Memory B cell (primary cell): Measurements from ENCODE around the gene UBL4A.

Source experiments
- ATAC-seq: fragments of 150-1000 bp; cut with Tn5 transposase; 2 replicates; pipeline ENCODE4 v1.10.0; 2021; ENCODE audit warnings: low read depth, mild to moderate bottlenecking, moderate library complexity
- DNase-seq, 2 donors: peaks; one replicate each; pipeline ENCODE4 v3.0.0; 2022; ENCODE audit warnings: low spot score in 2 of 2
- H3K27ac Mint-ChIP-seq: one replicate; pipeline ENCODE4 v1.8.0; 2022; ENCODE audit warnings: mild to moderate bottlenecking, moderate library complexity, mixed read lengths
- H3K27me3 Mint-ChIP-seq: one replicate; pipeline ENCODE4 v1.8.0; 2022; ENCODE audit warnings: mixed read lengths
- H3K36me3 Mint-ChIP-seq: one replicate; pipeline ENCODE4 v1.8.0; 2022; ENCODE audit warnings: mild to moderate bottlenecking, mixed read lengths
- H3K4me1 Mint-ChIP-seq: one replicate; pipeline ENCODE4 v1.8.0; 2022; ENCODE audit warnings: mixed read lengths
- H3K4me3 Mint-ChIP-seq: one replicate; pipeline ENCODE4 v1.8.0; 2022; ENCODE audit warnings: mild to moderate bottlenecking, moderate library complexity, mixed read lengths
- H3K9me3 Mint-ChIP-seq: one replicate; pipeline ENCODE4 v1.8.0; 2022; ENCODE audit warnings: mixed read lengths

The UBL4A gene

DNA sequence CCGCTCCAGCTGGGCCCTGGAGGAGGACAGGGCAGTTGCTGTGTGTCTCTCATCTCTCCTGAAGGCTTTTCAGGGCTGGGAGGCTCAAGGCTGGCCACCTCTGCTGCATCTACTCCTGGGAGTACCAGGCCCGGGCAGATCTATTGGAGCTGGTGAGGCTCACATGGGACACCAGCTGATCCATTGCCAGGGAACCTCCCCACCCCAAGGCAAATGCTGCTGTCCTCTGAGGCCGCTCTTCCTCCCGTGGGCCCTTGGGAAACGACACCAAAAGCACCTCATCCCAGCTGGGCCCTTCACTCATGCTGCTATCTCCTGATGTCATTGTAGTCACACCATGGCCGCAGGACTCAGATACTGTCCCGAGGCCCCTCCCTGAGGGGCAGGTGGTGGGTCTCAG, 3.6 kb downstream of the UBL4A start:
- H3K27ac Mint-ChIP-seq: no peak overlapping the region
- peaks cover 16% of the 10 kb centered on the region for H3K4me1 Mint-ChIP-seq
- H3K36me3 Mint-ChIP-seq: peaks cover under 1% of the 10 kb centered on the region
- ATAC-seq (no peak), DNase-seq (no peak)
- H3K4me3 Mint-ChIP-seq: no peak overlapping the region
- H3K9me3 Mint-ChIP-seq: no peaks in the 10 kb centered on the region
- H3K27me3 Mint-ChIP-seq: no peaks in the 10 kb centered on the region

DNA sequence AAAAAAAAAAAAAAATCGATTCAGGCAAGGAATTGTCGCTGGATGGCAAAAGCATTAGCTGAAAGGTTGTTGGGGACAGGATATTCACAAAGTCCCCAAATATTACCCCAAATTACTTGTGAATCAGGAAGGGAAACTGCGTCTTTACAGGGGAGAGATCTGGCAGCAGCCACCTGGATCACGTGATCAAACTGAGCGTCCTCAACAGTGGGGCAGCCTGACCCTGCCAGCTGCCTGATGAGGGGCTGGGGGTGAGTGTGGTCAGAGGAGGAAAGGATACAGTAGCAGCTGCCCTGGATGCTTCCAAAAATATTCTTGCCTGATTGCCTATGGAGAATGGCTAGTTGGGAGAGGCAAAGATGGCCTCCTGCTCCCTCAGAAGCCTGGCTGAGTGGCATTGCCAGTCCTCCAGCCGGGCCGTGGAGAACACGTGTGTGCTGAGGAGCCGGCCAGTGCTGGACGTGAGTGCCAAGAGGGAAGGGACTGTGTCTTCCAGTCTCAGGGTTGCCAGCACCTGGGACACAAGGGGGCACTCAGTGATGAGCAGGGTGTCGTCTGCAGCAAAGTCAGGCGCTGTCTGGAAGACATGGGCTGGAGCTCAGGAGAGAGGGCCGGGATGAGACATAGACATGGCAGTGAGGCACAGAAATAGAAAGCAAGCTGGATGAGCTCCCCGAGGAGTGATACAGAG, 4.4 kb downstream of the UBL4A start:
- H3K4me1 Mint-ChIP-seq: peaks cover 16% of the 10 kb centered on the region
- H3K9me3 Mint-ChIP-seq: no peaks in the 10 kb centered on the region
- H3K27me3 Mint-ChIP-seq: no peaks in the 10 kb centered on the region
- ATAC-seq: no peak
- H3K27ac Mint-ChIP-seq: peak overlapping the region; percentile 77
- DNase-seq: no peak
- H3K36me3 Mint-ChIP-seq: no peaks in the 10 kb centered on the region
- peak overlapping the region; percentile 11 for H3K4me3 Mint-ChIP-seq

DNA sequence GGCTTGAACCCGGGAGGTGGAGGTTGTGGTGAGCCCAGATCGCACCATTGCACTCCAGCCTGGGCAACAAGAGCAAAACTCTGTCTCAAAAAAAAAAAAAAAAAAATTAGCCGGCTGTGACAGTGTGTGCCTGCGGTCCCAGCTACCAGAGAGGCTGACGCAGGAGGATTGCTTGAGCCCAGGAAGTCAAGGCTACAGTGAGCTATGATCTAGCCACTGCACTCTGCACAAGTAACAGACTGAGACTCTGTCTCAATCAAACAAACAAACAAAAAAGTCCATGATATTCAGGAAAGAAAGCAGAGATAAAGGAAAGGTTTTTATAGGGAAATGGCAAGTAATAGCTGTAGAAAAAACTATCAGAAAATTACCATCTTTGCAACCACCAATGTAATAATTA, 5.2 kb downstream of the UBL4A start:
- ATAC-seq: no peak
- H3K4me1 Mint-ChIP-seq: peaks cover 16% of the 10 kb centered on the region
- H3K36me3 Mint-ChIP-seq: no peaks in the 10 kb centered on the region
- peak overlapping the region; percentile 32 for H3K4me3 Mint-ChIP-seq
- H3K9me3 Mint-ChIP-seq: no peaks in the 10 kb centered on the region
- no peak for DNase-seq
- peak overlapping the region; percentile 68 for H3K27ac Mint-ChIP-seq
- no peaks in the 10 kb centered on the region for H3K27me3 Mint-ChIP-seq

DNA sequence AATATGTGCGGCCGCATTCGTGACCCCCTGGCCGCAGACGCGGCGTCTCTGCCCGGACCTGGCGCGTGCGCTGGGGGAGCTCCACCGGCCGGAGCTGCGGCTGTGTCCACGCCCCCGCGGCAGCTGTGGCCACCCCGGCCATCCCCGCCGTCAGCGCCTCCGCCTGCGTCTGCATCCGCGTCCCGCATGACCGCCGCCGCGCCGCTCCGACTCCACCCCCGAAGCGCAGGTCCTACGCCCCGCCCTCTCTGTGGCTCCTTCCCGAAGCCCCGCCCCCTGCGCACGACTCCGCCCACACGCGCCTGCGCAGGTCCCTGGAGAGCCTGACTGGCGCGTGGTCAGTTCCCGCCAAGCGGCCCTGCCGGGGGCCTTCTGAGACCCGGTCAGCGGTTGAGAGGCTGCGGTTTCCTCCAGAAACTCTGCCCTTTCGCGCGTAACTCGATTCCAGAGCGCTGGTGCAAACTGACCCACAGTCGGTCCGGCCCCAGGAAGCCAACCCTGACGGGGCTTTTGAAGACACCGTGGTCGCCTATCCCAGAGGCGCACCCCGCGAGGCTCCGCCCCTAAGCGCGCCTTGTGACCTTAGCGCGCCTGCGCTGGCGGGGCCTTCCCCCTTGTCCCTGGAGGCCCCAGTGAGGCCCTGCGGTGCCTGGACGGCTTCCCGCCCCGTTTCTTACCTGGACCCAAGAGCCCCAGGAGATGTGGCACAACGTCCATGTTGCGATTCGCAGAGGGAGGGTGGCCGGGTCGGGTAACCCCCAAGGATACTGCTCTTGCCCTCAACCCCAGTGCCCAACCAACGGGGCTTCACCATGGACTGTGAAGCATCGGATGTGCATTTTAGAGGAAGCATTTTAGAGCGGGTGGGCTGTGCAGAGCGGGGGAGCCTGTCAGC, 7.4 kb downstream of the UBL4A start, which contains the start of gene LAGE3:
Gene LAGE3 (minus strand): TSS at position 554 of the 895 bp plus-strand sequence. CDS start 366 bp downstream, at position 188.
- H3K27ac Mint-ChIP-seq: peak within 1 kb of the TSS; percentile 95
- H3K9me3 Mint-ChIP-seq: no peaks in the 10 kb centered on the region
- H3K4me1 Mint-ChIP-seq: peaks cover 16% of the 10 kb centered on the region
- H3K36me3 Mint-ChIP-seq: no peaks in the 10 kb centered on the region
- ATAC-seq (peak; percentile 85), DNase-seq (peak; percentile 94 to 97)
- no peaks in the 10 kb centered on the region for H3K27me3 Mint-ChIP-seq
- H3K4me3 Mint-ChIP-seq: peak within 1 kb of the TSS; percentile 85

DNA sequence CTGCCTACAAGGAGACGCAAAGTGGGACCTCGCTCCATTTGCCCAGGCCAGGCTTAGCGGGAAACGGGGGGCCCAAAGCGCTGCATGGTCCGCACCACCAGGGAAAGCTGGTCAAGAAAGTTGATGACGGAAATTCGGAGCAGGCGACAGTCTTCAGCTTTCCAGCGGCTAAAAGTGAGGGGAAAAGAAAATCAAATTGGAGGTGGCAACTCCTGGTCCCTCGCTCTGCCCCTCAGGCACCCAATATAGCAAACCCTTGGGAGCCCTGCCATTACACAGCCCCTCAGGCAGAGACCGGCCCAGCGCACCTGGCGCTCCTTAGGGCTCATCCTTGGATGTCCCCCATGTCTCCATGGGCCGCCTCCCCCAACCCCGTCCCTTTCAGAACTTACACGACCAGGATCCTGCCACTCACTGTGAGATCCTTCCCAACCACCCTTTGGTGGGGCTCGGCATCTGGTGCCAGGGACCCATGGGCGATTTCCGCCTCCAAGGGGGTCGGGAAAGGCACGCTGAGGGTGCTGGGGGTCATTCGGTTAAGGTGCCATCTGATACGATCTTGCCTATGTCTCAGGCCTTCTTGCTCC, 8.4 kb downstream of the UBL4A start:
- H3K27ac Mint-ChIP-seq: peak overlapping the region; percentile 95

DNA sequence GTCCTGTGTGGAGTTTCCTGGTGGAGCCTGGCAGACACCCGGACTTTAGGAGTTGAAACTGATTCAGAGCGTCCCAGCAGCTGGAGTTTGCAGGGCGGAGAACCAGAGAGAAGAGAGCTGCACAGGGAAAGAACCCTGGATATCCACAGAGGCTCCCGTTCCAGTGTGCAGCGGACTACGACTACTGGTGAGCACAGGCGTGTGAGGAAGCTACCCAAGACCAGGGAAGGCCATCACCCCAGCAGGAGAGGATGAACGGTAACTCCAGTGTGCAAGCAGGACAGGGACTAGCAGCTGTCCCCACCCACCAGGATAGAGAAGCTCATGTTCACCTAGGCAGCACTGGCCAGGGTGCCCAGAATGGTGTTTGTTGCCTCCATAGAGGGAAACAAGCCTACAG, 9.6 kb downstream of the UBL4A start:
- H3K9me3 Mint-ChIP-seq: no peaks in the 10 kb centered on the region
- H3K4me3 Mint-ChIP-seq: no peak overlapping the region
- no peaks in the 10 kb centered on the region for H3K27me3 Mint-ChIP-seq
- H3K4me1 Mint-ChIP-seq: peaks cover 9% of the 10 kb centered on the region
- no peak for ATAC-seq
- no peak overlapping the region for H3K27ac Mint-ChIP-seq
- H3K36me3 Mint-ChIP-seq: peaks cover 3% of the 10 kb centered on the region
- no peak for DNase-seq

More for the DNA sequence above, 8.4 kb downstream of the UBL4A start:
- DNase-seq: no peak
- Mint-ChIP-seq H3K9me3 (no peaks in the 10 kb centered on the region), H3K36me3 (peaks cover 2% of the 10 kb centered on the region), H3K27me3 (no peaks in the 10 kb centered on the region), H3K4me1 (peaks cover 13% of the 10 kb centered on the region), H3K4me3 (peak overlapping the region; percentile 85)
- no peak for ATAC-seq

DNA sequence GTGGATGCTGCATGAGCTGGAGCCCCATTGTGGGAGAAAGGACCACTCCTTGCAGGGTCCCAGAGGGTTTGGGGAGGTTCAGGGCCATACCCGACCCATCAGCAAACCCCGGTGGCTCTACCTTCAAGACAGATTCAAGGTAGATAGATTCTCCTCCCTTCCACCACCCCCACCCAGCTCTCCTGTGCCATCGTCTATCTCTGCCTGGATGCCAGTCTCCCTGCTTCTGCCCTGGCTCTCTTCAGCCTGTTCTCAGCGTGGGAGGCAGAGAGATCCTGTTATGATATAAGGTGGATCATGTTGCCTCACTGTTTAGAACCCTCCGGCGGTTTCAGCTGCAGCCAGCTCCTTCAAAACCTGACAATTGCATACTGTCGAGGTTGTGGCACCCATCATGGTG, 12.7 kb downstream of the UBL4A start:
- Mint-ChIP-seq H3K4me3 (no peak overlapping the region), H3K27ac (no peak overlapping the region), H3K36me3 (peaks cover 5% of the 10 kb centered on the region), H3K4me1 (peaks cover 4% of the 10 kb centered on the region), H3K27me3 (no peaks in the 10 kb centered on the region), H3K9me3 (no peaks in the 10 kb centered on the region)
- DNase-seq (no peak), ATAC-seq (no peak)

DNA sequence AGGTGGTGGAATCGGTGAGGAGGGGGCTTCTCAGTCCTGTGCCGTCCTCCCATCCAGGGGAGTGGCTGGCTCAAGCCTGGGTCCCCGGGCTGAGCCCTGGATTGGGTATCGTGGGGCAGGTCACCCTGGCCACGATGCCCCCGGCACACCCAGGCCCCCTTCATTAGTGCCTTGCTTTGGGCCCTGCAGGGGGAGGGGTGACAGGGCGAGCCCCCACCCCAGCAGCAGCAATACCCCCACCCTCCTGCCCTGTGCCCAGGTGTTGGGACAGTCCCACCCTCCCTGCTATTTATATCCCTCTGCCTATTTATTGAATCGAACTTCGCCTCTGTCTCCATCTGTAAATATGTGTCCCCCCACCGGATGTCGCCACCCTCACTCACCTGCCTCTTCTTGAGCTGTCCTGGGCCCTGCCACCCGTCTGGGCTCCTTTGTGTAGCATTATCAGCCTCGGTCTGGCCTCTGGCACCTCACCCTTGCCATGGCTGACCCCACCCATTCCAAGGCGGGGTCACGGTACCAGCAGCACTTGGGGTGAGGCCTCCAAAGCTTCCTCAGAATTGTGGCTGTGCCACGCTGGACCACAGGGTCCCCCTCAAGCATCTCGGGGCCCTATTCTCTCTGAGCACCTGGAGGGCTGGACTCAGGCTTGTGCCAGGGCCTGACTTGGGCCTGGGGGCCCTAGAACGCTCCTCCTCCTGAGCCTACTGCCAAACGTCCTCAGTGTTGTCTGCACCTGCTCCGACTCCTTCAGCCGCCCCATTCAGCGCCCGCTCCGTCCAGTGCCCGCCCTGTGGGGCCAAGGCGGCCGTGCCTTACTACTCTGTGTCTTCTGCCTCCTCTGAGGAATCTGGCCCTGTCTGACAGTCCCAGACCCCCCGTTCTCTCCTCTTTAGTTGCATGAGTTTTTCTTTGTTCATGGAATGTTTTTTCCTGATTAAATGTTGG, 13.5 kb downstream of the UBL4A start:
- H3K4me3 Mint-ChIP-seq: no peak overlapping the region
- no peaks in the 10 kb centered on the region for H3K9me3 Mint-ChIP-seq
- peaks cover 5% of the 10 kb centered on the region for H3K36me3 Mint-ChIP-seq
- peak overlapping the region; percentile 51 for H3K27ac Mint-ChIP-seq
- H3K4me1 Mint-ChIP-seq: no peaks in the 10 kb centered on the region
- H3K27me3 Mint-ChIP-seq: no peaks in the 10 kb centered on the region
- ATAC-seq: no peak
- no peak for DNase-seq

DNA sequence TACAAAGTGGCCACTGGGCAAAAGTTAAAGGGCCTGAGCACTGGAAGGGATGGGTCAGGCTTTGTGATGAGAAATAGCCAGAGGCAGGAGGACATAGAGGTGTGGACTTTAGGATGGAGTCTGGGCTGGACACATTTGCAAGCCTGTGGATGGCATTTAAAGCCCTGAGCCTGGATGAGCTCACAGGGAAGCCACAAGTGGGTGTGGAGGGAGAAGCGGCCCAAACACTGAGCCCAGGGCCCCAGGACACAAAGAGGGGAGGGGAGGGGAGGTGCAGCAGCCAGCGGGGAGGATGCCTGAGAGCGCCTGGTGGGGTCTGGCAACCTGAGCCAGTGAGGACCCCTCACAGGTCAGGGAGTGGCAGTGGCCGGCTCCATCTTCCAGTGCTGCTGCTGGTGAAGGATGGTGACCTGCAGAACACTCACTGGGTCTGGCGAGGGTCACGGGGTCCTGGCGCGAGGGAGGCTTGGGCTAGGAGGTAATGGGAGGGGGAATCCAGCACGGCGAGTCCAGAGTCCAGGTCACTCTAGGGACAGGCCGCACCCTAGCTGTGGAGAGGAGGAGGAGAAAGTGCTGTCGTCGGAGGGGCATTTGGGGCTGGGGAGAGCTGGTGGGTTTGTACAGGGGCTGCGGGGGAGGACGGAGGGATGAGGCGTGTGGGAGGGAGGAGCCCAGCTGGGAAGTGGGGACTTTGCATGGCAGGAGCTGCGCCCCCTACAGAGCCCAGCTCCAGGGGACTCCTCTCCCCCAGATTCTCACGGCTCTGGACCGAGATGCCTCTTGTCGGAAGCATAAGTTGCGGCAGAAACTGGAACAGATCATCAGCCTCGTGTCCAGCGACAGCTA, 14.4 kb downstream of the UBL4A start:
- H3K4me3 Mint-ChIP-seq: no peak overlapping the region
- no peak for DNase-seq
- H3K4me1 Mint-ChIP-seq: no peaks in the 10 kb centered on the region
- H3K36me3 Mint-ChIP-seq: peaks cover 5% of the 10 kb centered on the region
- H3K9me3 Mint-ChIP-seq: no peaks in the 10 kb centered on the region
- no peaks in the 10 kb centered on the region for H3K27me3 Mint-ChIP-seq
- no peak overlapping the region for H3K27ac Mint-ChIP-seq
- no peak for ATAC-seq

DNA sequence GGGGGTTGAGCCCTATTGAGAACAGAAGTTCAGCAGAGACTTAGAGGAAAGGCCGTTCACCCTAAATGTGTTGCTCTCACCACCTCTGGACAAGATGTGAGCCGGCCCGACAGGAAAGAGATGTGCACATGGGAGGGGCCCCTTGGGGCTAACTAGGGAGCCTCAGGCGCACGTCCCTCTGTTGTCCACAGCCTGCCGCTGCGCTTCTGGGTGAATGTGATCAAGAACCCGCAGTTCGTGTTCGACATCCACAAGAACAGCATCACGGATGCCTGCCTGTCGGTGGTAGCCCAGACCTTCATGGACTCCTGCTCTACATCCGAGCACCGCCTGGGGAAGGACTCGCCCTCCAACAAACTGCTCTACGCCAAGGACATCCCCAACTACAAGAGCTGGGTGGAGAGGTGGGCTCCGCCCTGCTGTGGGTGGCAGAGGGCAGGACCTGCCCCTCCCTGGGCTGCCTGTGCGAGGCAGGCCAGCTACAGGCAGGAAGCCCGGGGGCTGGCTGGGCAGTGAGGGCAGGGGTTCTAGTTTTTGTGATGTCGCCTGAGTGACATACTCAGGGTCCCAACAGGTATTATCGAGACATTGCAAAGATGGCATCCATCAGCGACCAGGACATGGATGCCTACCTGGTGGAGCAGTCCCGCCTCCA, 15.4 kb downstream of the UBL4A start:
- no peaks in the 10 kb centered on the region for H3K27me3 Mint-ChIP-seq
- DNase-seq (no peak), ATAC-seq (no peak)
- H3K36me3 Mint-ChIP-seq: peaks cover 5% of the 10 kb centered on the region
- no peak overlapping the region for H3K4me3 Mint-ChIP-seq
- no peak overlapping the region for H3K27ac Mint-ChIP-seq
- H3K9me3 Mint-ChIP-seq: no peaks in the 10 kb centered on the region
- H3K4me1 Mint-ChIP-seq: no peaks in the 10 kb centered on the region

DNA sequence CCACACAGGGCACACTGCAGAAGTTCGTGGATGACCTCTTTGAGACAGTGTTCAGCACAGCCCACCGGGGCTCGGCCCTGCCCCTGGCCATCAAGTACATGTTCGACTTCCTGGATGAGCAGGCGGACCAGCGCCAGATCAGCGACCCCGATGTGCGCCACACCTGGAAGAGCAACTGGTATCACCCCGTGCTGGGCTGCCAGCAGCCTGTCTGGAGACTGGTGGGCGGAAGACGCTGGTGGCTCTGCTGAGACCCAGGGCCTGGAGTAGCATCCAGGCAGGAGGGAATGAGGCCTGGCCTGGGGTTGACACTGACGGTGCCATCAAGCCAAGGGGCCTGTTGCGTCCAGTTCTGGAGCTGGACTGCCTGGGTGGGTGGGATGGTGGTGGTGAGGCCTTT, 16.0 kb downstream of the UBL4A start:
- no peaks in the 10 kb centered on the region for H3K27me3 Mint-ChIP-seq
- ATAC-seq (no peak), DNase-seq (no peak)
- H3K36me3 Mint-ChIP-seq: peaks cover 7% of the 10 kb centered on the region
- no peaks in the 10 kb centered on the region for H3K4me1 Mint-ChIP-seq
- no peak overlapping the region for H3K27ac Mint-ChIP-seq
- no peak overlapping the region for H3K4me3 Mint-ChIP-seq
- no peaks in the 10 kb centered on the region for H3K9me3 Mint-ChIP-seq

DNA sequence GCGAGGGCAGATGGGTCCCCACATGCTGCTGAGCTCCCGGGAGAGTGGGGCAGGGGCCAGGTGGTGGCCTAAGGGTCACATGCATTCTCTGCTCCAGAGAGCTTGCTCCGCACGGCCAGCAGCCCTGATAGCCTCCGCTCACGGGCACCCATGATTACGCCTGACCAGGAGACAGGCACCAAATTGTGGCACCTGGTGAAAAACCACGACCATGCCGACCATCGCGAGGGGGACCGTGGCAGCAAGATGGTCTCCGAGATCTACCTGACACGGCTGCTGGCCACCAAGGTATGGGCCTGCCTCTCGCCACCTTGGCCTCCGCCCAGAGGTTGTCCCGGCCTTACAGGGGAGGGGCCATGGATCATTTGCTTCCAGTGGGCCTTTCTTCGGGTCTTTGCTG, 16.5 kb downstream of the UBL4A start:
- Mint-ChIP-seq H3K36me3 (peaks cover 7% of the 10 kb centered on the region), H3K9me3 (no peaks in the 10 kb centered on the region), H3K4me1 (no peaks in the 10 kb centered on the region), H3K27me3 (no peaks in the 10 kb centered on the region), H3K4me3 (no peak overlapping the region), H3K27ac (no peak overlapping the region)
- ATAC-seq (no peak), DNase-seq (no peak)
